ENCODE measurements around the gene EYS. TPM values are rescaled to one million over a fixed set of nuclear protein-coding genes. Genes with fewer than 3 reads are reported as not detected.

The EYS gene
- total and polyA plus RNA-seq, 2 of the 8 experiments (the other 6 are each of a cell fraction or from before 2014, with no cell fraction given), result 0.05 to 0.13 TPM

DNA sequence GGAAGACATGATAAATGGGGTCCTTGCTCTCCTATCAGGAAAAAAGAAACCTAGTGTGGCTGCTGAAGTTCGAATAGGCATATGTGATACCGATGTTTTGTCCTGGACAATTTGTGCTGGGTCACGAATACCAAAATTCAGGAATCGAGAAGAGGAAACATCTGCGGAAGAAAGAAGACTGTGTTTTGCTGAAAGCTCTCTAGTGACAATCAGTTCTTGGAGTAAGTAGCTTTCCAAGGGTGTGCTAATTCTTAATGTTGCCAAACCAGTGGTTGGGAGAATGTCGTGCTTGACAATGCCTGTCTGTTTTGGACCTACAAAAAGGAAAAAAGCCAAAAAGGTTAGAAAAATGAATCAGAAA lies 1115.4 kb downstream of the EYS start (continued):
- TF ChIP-seq, protein P1, sequence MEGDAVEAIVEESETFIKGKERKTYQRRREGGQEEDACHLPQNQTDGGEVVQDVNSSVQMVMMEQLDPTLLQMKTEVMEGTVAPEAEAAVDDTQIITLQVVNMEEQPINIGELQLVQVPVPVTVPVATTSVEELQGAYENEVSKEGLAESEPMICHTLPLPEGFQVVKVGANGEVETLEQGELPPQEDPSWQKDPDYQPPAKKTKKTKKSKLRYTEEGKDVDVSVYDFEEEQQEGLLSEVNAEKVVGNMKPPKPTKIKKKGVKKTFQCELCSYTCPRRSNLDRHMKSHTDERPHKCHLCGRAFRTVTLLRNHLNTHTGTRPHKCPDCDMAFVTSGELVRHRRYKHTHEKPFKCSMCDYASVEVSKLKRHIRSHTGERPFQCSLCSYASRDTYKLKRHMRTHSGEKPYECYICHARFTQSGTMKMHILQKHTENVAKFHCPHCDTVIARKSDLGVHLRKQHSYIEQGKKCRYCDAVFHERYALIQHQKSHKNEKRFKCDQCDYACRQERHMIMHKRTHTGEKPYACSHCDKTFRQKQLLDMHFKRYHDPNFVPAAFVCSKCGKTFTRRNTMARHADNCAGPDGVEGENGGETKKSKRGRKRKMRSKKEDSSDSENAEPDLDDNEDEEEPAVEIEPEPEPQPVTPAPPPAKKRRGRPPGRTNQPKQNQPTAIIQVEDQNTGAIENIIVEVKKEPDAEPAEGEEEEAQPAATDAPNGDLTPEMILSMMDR (IDR thresholded peaks at IDR 0.05; ENCODE audit: control extremely low read depth in 1 of 3, insufficient read depth in 1 of 3, low read depth in 1 of 3, low read length in 3 of 3), result no peak
- TF ChIP-seq E2F6 (IDR thresholded peaks at IDR 0.05), result no peak
- no peak for TF ChIP-seq NANOG (IDR thresholded peaks at IDR 0.05; ENCODE audit: insufficient read depth, low read depth, low read length, poor library complexity, severe bottlenecking)
- no peak for TF ChIP-seq RBBP5 (IDR thresholded peaks at IDR 0.05; ENCODE audit: borderline replicate concordance, low read depth, low read length)
- TF ChIP-seq BCL11A (IDR thresholded peaks at IDR 0.05; ENCODE audit: low read depth in 2 of 2, low read length in 2 of 2), result no peak

All from H1 (cell line).